Testis (tissue), 2 donors: ENCODE measurements around the gene EDN2.

Experiments used
- POLR2A ChIP-seq: fragments of 450-650 bp; IDR thresholded peaks from one replicate; pipeline ENCODE4 v1.6.1; 2017; ENCODE audit warnings: antibody characterized with exemption, mild to moderate bottlenecking, moderate library complexity
- TF ChIP-seq, protein P1 (sequence below), 3 experiments: fragments of 450-650 bp in 2 of 3; fragments of 200-600 bp in 1 of 3; sonication (generic) in 1 of 3; IDR thresholded peaks; one replicate each; pipeline ENCODE4 v1.5.1; 2016 to 2019; ENCODE audit warnings: antibody characterized with exemption in 3 of 3, mild to moderate bottlenecking in 2 of 3, moderate library complexity in 1 of 3

- TF ChIP-seq, protein P1, sequence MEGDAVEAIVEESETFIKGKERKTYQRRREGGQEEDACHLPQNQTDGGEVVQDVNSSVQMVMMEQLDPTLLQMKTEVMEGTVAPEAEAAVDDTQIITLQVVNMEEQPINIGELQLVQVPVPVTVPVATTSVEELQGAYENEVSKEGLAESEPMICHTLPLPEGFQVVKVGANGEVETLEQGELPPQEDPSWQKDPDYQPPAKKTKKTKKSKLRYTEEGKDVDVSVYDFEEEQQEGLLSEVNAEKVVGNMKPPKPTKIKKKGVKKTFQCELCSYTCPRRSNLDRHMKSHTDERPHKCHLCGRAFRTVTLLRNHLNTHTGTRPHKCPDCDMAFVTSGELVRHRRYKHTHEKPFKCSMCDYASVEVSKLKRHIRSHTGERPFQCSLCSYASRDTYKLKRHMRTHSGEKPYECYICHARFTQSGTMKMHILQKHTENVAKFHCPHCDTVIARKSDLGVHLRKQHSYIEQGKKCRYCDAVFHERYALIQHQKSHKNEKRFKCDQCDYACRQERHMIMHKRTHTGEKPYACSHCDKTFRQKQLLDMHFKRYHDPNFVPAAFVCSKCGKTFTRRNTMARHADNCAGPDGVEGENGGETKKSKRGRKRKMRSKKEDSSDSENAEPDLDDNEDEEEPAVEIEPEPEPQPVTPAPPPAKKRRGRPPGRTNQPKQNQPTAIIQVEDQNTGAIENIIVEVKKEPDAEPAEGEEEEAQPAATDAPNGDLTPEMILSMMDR (IDR thresholded peaks at IDR 0.05) = no peak
- no peak for TF ChIP-seq POLR2A
These were observed 40.2 kb downstream of the EDN2 start for GRCh38 chr1:41444246-41444645.
